ENCODE data around the gene ASB13.

The ASB13 gene

DNA sequence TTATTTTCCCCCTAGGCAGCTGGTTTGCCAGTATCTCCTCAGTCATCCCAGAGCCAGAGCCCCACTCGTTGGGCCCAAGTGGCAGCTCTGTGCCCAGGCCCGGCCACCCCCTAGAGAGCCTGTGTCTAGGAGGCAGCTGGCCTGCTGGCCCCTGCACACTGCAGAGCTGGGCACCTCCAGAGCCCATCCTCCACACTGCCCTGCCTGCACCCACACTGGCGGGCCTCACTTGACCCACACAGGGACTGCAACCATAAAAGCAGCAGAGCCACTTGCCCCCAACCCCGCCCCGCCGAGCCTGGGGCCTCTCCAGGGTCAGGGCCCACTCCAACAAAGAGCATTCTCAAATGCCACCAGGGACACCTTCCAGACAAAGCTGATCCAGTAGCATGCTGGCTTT lies 5.4 kb downstream of the ASB13 start:
- DNase-seq (no peak), ATAC-seq (no peak)
- Mint-ChIP-seq H3K4me3 (no peak overlapping the region), H3K9me3 (no peaks in the 10 kb centered on the region), H3K27me3 (no peaks in the 10 kb centered on the region), H3K27ac (no peak overlapping the region), H3K36me3 (ENCODE audit: low read depth) (no peaks in the 10 kb centered on the region), H3K4me1 (peaks cover 31% of the 10 kb centered on the region)

DNA sequence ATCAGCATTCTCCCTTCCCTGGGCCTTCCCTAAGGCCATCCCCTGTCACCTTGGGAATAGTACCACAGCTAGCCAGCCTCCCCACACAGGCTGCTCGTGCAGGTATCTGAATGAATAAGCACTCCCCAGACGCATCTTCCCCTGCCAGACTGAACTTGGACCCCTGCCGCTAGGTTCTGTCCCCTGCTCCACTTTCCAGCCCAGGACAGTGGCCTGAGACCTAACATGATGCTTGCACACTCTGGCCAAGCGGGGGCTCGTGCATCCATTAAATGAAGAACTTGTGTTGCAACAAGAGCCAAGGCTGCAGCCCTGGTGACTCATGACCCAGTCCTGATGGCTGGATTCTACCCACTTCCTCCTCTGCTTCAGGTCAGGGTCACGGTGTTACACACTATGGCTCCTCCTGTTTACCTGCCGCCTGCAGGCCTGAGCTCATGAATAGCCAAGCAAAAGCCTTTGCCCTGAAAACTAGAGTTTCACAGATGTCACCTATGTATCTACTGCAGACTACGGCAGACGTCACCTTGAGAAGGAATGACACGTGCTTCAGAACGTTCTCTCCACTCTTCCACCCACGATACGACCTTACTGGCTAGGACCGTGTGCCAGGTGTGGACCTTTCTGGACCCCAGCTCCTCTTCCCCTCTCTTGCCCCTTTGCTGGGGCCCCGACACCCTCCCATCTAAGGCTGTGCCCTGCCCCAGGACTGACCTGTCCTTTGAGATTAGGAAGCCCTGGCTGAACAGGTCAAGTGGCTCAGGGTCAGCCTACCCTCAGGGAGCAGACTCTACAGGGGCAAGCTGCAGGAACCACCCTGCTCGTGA lies 6.5 kb downstream of the ASB13 start:
- ATAC-seq (peak; percentile 67), DNase-seq (no peak)
- Mint-ChIP-seq H3K27me3 (no peaks in the 10 kb centered on the region), H3K27ac (no peak overlapping the region), H3K9me3 (no peaks in the 10 kb centered on the region), H3K4me1 (peaks cover 35% of the 10 kb centered on the region), H3K36me3 (ENCODE audit: low read depth) (no peaks in the 10 kb centered on the region), H3K4me3 (no peak overlapping the region)

DNA sequence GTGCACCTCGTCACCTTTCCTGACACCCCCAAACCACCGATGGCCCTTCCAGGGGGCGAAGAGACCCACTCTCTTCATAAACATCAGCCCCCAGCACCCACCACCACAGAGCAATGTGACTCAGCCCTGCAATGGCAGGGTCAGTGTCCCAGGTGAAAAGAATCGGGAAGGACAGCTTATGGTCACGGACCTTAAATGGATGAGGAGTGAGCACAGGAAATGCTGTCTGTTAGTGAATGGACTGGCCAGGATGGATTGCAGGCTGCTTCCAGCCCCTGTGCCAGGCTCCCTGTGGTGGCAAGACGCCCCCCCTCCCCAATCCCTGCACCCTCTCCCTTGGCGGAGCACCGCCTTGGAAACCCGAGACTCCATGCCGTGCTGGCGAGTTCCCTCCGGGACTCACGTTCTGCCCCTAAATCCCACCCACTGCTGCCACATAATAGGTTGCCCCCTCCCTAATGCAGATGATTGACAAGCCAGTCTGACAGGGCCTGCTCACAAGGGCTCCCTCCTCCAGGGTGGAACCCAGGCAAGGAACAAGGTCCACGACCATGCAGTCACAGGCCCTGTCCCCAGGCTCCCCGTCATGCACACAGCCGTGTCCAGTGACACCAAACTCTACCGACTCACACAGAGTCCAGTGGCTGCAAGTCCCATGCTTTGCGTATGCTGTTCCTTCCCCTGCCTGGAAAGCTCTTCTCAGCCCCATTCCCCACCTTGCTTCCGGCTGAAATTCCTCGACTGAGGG lies 7.3 kb downstream of the ASB13 start:
- H3K4me1 Mint-ChIP-seq, result peaks cover 35% of the 10 kb centered on the region
- H3K27ac Mint-ChIP-seq, result no peak overlapping the region
- H3K36me3 Mint-ChIP-seq (ENCODE audit: low read depth), result no peaks in the 10 kb centered on the region
- no peaks in the 10 kb centered on the region for H3K27me3 Mint-ChIP-seq
- no peaks in the 10 kb centered on the region for H3K9me3 Mint-ChIP-seq
- ATAC-seq (no peak), DNase-seq (no peak)
- no peak overlapping the region for H3K4me3 Mint-ChIP-seq

DNA sequence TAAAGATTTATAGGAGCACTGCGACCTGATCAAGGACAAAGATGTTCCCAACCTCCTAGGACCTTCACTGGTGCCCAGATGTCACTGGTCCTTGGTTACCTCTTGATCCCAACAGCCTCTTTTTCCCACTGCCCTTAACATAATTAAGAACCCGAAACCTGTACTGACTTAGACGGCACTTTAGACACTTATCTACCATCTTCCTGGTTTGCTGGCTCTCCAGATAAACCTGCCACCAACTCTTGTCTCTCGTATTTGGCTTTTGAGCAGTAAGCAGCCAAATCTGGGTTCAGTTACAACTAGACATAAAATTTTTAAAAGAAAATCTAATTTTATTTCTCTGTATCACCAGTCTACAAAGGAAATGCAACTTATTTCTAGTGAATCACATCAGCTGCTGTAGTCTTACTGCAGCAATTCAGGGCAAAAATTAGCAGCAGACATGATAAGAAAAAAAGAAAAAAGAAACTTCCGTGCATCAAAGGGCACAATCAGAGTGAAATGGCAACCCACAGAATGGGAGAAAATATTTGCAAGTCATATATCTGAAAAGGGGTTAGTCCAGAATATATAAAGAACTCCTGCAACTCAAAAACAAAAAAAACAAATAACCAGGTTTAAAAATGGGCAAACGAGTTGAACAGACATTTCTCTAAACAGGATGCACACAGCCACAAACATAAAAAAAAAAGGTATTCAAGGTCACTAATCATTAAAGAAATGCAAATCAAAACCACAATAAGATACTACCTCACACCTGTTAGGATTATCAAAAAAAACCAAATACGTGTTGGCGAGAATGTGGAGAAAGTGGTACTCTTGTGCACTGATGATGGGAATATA lies 9.4 kb downstream of the ASB13 start:
- H3K27ac Mint-ChIP-seq, result no peak overlapping the region
- H3K4me1 Mint-ChIP-seq, result peaks cover 33% of the 10 kb centered on the region
- H3K9me3 Mint-ChIP-seq, result no peaks in the 10 kb centered on the region
- ATAC-seq (no peak), DNase-seq (no peak)
- H3K27me3 Mint-ChIP-seq, result no peaks in the 10 kb centered on the region
- no peak overlapping the region for H3K4me3 Mint-ChIP-seq
- H3K36me3 Mint-ChIP-seq (ENCODE audit: low read depth), result no peaks in the 10 kb centered on the region

- H3K4me1 Mint-ChIP-seq, result peaks cover 28% of the 10 kb centered on the region
- no peak overlapping the region for H3K27ac Mint-ChIP-seq
- no peak for ATAC-seq
- no peaks in the 10 kb centered on the region for H3K27me3 Mint-ChIP-seq
- no peaks in the 10 kb centered on the region for H3K9me3 Mint-ChIP-seq
- H3K4me3 Mint-ChIP-seq, result no peak overlapping the region
- no peak for DNase-seq
- peaks cover under 1% of the 10 kb centered on the region for H3K36me3 Mint-ChIP-seq (ENCODE audit: low read depth)
Observed at GRCh38 chr10:5655121-5655520, 11.3 kb downstream of the ASB13 start.

- Mint-ChIP-seq H3K4me1 (peaks cover 22% of the 10 kb centered on the region), H3K27me3 (no peaks in the 10 kb centered on the region), H3K36me3 (ENCODE audit: low read depth) (peaks cover 5% of the 10 kb centered on the region), H3K9me3 (no peaks in the 10 kb centered on the region), H3K27ac (no peak overlapping the region), H3K4me3 (no peak overlapping the region)
- no peak for ATAC-seq
- DNase-seq, result no peak
Observed at GRCh38 chr10:5654218-5654755, 12.1 kb downstream of the ASB13 start.

DNA sequence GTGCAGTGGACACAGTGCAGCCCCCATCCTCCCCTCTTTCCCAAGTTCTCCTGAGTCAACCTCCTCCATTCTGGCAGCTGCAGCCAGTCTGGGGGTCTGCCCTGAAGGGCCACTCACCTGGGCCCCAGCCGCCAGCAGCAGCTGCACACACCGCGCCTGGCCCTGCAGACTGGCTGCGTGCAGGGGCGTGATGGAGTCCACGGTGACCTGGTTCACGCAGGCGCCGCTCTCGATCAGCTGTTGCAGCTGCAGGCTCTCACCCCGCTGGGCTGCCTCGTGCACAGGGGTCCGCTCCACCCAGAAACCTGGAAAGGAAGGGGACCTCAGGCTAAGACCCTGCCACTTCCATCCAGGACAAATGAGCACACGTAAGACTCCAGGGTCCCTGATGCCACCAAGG lies 13.6 kb downstream of the ASB13 start:
- Mint-ChIP-seq H3K4me1 (peaks cover 24% of the 10 kb centered on the region), H3K9me3 (no peaks in the 10 kb centered on the region), H3K4me3 (no peak overlapping the region), H3K27me3 (no peaks in the 10 kb centered on the region), H3K36me3 (ENCODE audit: low read depth) (peaks cover 10% of the 10 kb centered on the region), H3K27ac (no peak overlapping the region)
- DNase-seq (no peak), ATAC-seq (no peak)

- H3K4me3 Mint-ChIP-seq, result no peak overlapping the region
- ATAC-seq, result no peak
- no peaks in the 10 kb centered on the region for H3K27me3 Mint-ChIP-seq
- H3K36me3 Mint-ChIP-seq (ENCODE audit: low read depth), result peaks cover 12% of the 10 kb centered on the region
- H3K27ac Mint-ChIP-seq, result no peak overlapping the region
- H3K4me1 Mint-ChIP-seq, result peaks cover 12% of the 10 kb centered on the region
- no peak for DNase-seq
- H3K9me3 Mint-ChIP-seq, result no peaks in the 10 kb centered on the region
Observed at GRCh38 chr10:5651388-5651764, 15.0 kb downstream of the ASB13 start.

DNA sequence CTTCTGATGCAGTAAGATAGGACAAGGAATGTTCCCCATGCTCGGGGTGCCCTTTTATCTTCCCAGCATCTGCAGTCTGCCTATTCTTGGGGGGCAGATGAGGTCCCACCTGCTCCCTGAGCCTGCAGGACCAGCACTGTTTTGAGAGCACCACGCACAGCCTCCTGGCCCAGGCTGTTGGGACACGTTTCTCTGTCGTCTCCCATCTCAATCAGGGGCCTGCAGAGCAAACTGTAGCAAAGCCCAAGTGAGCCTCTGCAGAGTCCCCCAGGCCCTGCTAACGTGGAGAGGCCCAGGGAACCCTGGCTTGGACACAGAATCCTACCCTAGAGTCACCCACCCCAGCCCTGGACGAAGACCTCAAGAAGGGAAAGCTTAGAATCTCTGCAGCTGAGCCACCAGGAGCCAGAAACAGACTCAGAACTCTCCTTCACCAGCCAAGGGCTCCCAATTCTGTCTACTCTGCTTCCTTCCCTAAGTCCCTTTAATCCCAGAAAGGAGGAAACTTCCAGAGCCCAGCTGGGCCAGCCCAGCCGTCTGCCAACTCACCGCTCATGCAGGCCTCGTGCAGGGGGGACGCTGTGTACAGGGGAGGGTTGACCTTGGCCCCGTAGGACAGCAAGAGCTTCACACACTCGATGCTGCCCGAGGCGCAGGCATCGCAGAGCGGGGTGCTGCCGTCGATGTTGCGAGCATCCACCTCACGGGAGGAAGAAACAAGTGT lies 15.6 kb downstream of the ASB13 start:
- no peaks in the 10 kb centered on the region for H3K9me3 Mint-ChIP-seq
- ATAC-seq, result no peak
- no peak overlapping the region for H3K4me3 Mint-ChIP-seq
- peaks cover 12% of the 10 kb centered on the region for H3K36me3 Mint-ChIP-seq (ENCODE audit: low read depth)
- DNase-seq, result no peak
- peaks cover 12% of the 10 kb centered on the region for H3K4me1 Mint-ChIP-seq
- H3K27me3 Mint-ChIP-seq, result no peaks in the 10 kb centered on the region
- no peak overlapping the region for H3K27ac Mint-ChIP-seq

GRCh38 chr10:5649746-5650145 lies 16.6 kb downstream of the ASB13 start:
- peaks cover 12% of the 10 kb centered on the region for H3K36me3 Mint-ChIP-seq (ENCODE audit: low read depth)
- H3K4me1 Mint-ChIP-seq, result peaks cover 12% of the 10 kb centered on the region
- H3K27me3 Mint-ChIP-seq, result no peaks in the 10 kb centered on the region
- H3K9me3 Mint-ChIP-seq, result no peaks in the 10 kb centered on the region
- H3K4me3 Mint-ChIP-seq, result no peak overlapping the region
- no peak for ATAC-seq
- no peak for DNase-seq
- H3K27ac Mint-ChIP-seq, result no peak overlapping the region

DNA sequence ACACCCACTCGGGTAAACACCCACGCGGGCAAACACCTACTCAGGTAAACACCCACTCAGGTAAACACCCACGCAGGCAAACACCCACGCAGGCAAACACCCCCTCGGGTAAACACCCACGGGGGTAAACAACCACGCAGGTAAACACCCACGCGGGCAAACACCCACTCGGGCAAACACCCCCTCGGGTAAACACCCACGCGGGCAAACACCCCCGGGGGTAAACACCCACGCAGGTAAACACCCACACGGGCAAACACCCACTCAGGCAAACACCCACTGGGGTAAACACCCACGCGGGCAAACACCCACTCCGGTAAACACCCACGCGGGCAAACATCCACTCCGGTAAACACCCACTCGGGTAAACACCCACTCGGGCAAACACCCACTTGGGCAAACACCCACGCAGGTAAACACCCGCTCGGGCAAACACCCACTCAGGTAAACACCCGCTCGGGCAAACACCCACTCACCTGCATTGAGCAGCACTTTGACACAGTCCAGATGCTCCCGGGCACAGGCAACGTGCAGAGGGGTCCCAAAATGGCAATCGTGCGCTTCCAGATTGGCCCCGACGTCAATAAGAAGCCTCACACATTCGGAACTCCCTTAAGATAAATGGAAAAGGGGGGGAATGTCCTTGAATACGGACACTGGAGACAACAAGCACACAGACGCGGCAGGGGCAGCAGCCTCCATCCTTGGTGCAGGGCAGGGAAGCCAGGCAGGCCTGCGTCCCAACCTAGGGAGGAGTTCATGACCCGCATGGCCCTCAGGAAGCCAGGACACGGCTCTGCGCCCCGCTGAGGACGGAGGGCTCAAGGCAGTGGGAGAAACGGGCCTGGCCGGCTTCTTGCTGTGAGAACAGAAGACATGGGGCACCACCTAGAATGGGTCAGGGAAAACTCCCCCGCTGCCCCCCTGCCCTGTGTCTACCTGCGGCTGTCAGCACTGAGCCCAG lies 17.6 kb downstream of the ASB13 start:
- ATAC-seq, result peak; percentile 45
- Mint-ChIP-seq H3K4me1 (peaks cover 13% of the 10 kb centered on the region), H3K27me3 (no peaks in the 10 kb centered on the region), H3K36me3 (ENCODE audit: low read depth) (peaks cover 12% of the 10 kb centered on the region), H3K27ac (peak overlapping the region; percentile 86), H3K9me3 (no peaks in the 10 kb centered on the region), H3K4me3 (peak overlapping the region; percentile 45)
- no peak for DNase-seq

DNA sequence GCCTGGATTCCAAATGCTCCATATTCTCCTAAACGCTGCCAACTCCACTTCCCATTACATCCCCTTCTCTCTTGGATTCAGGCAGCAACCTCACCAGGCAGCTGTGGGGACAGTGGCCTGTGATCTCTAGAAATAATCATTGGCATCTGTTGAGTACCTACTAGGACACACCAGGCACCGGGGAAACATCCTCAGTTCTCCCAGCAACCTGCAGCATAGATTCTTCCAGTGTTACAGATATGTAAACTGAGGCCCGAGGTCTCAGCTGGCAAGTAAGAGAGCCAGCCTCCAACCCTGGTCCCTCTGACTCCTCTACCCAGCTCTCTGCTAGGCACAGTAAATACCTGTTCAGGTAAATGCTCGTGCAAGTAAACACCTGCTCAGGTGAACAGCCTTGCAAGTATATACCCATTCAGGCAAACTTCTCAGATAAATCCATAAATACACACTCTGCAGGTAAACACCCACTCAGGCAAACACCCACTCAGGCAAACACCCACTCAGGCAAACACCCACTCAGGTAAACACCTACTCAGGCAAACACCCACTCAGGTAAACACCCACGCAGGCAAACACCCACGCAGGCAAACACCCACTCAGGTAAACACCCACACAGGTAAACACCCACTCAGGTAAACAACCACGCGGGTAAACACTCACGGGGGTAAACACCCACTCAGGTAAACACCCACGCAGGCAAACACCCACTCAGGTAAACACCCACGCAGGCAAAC lies 18.7 kb downstream of the ASB13 start:
- H3K36me3 Mint-ChIP-seq (ENCODE audit: low read depth), result peaks cover 12% of the 10 kb centered on the region
- peak overlapping the region; percentile 85 for H3K27ac Mint-ChIP-seq
- DNase-seq (no peak), ATAC-seq (no peak)
- H3K4me1 Mint-ChIP-seq, result peaks cover 13% of the 10 kb centered on the region
- H3K9me3 Mint-ChIP-seq, result no peaks in the 10 kb centered on the region
- no peaks in the 10 kb centered on the region for H3K27me3 Mint-ChIP-seq
- H3K4me3 Mint-ChIP-seq, result peak overlapping the region; percentile 14

All from activated naive CD8-positive, alpha-beta T cell treated with anti-CD3 and anti-CD28 coated beads, Interleukin-2, amount 50 U/mL, for 24 hours (primary cell).